ENCODE measurements around the gene IRAK4. TPM values are rescaled to one million over a fixed set of nuclear protein-coding genes. Genes with fewer than 3 reads are reported as not detected.
A peak's percentile ranks its signal among the peaks of the same experiment; 100 is the strongest.

IRAK4 gene
- total RNA-seq, 2 experiments from 2014 or later = 17.3 to 28.9 TPM

DNA sequence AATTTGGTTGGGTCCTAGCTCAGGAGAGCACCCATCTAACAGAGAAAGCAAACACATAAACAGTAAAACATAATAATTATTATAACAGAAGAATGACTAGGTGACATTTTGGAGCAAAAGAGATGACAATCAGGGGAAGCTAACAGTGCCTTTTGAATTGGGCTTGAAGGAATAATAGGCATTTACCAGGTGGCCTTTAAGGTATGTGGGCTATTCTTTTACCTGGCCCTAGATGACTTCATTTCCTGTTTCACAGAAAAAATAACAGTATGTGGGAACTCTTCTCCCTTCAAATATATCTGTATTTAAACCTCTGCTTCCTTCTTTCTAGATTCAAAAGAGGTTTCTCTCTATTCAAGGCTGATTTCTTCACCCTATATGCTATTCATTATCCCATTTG lies 3.8 kb downstream of the IRAK4 start:
- POLR2A ChIA-PET = interaction anchor here (0.7 to 1.3 kb wide), 9 partner anchors 9 to 88 kb away, joined by 3 to 6 read pairs (median 3); no protein-coding TSS in a partner anchor

DNA sequence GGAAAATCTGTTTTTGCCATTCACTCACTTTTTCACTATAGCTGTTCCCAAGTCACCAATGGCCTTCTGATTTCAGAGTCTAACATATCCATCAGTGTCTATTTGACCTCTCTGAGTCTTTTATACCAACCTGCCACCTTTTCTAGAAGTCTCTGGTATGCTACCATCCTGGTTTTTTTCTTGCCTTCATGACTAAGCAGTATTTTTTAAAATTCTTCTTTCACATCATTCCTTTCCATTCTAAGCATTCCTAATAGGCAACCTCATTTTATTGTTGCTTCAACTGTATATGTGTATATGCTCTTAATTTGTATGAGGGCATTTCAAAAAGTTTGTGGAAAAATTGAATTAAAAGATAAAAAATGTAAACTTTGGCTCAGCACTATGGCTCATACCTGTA lies 5.0 kb downstream of the IRAK4 start:
- intact Hi-C loops (cut with micrococcal nuclease; ENCODE audit: unreplicated experiment) = no loop called here

More for the DNA sequence above, 3.8 kb downstream of the IRAK4 start:
- no peaks in the 10 kb centered on the region for H3K9me2 ChIP-seq (ENCODE audit: insufficient read depth, low read length)
- peaks cover 12% of the 10 kb centered on the region for H3K36me3 ChIP-seq (ENCODE audit: insufficient read depth, low read length)
- CTCF ChIA-PET (ENCODE audit: unreplicated experiment) = no interaction called here
- no peak for DNase-seq (ENCODE audit: low spot score)
- H2AFZ ChIP-seq (ENCODE audit: low read length) = no peak overlapping the region
- peak overlapping the region; percentile 99 for H3K4me2 ChIP-seq (ENCODE audit: low read length)
- H4K20me1 ChIP-seq (ENCODE audit: insufficient read depth, low read length) = peaks cover 10% of the 10 kb centered on the region; the same call in 1 of the 2 replicates
- 0 out of 2 replicates have a peak, but pooled peaks cover 4% of the 10 kb centered on the region for H3K9me3 ChIP-seq (ENCODE audit: low read length)
- H3K4me1 ChIP-seq (ENCODE audit: insufficient read depth, low read length, poor library complexity, severe bottlenecking) = peaks cover 34% of the 10 kb centered on the region
- intact Hi-C loops (cut with micrococcal nuclease; ENCODE audit: unreplicated experiment) = no loop called here
- TF ChIP-seq, protein P1, sequence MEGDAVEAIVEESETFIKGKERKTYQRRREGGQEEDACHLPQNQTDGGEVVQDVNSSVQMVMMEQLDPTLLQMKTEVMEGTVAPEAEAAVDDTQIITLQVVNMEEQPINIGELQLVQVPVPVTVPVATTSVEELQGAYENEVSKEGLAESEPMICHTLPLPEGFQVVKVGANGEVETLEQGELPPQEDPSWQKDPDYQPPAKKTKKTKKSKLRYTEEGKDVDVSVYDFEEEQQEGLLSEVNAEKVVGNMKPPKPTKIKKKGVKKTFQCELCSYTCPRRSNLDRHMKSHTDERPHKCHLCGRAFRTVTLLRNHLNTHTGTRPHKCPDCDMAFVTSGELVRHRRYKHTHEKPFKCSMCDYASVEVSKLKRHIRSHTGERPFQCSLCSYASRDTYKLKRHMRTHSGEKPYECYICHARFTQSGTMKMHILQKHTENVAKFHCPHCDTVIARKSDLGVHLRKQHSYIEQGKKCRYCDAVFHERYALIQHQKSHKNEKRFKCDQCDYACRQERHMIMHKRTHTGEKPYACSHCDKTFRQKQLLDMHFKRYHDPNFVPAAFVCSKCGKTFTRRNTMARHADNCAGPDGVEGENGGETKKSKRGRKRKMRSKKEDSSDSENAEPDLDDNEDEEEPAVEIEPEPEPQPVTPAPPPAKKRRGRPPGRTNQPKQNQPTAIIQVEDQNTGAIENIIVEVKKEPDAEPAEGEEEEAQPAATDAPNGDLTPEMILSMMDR (conservative IDR thresholded peaks at IDR 0.05; ENCODE audit: low read length) = no peak
- TF ChIP-seq EZH2phosphoT487 (IDR thresholded peaks at IDR 0.05; ENCODE audit: borderline replicate concordance, low read depth, low read length) = no peak
- no TSS peak for BruUV-seq (replicated peaks)
- H3K4me3 ChIP-seq (ENCODE audit: low read depth, low read length, poor library complexity, severe bottlenecking) = peak overlapping the region; percentile 76
- peaks cover 41% of the 10 kb centered on the region for H3K79me2 ChIP-seq (ENCODE audit: insufficient read depth, low read depth, low read length)
- no peak overlapping the region for H3K27ac ChIP-seq (ENCODE audit: low read depth, low read length, poor library complexity, severe bottlenecking)

DNA sequence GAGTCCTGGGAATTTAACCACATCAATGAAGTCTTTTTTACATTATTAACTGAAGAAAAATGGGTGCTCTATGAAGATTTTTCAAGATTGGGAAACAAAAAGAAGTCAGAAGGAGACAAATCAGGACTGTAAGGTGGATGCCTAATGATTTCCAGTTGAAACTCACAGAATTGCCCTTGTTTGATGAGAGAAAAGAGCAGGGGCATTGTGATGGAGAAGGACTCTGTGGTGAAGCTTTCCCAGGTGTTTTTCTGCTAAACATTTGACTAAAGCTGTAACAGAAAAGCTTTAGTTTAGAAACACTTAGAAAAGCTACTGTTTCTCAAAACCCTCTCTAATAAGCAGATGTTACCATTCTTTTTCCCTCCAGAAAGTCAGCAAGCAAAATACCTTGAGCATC lies 5.8 kb downstream of the IRAK4 start:
- CTCF ChIA-PET (ENCODE audit: unreplicated experiment) = no interaction called here

More for the DNA sequence above, 5.0 kb downstream of the IRAK4 start:
- POLR2A ChIA-PET = interaction anchor here (0.6 to 1.3 kb wide), 3 partner anchors 8 to 75 kb away, joined by 3 to 6 read pairs (median 4); no protein-coding TSS in a partner anchor
- CTCF ChIA-PET (ENCODE audit: unreplicated experiment) = no interaction called here
- Histone ChIP-seq H3K36me3 (ENCODE audit: insufficient read depth, low read length) (peaks cover 23% of the 10 kb centered on the region), H3K27ac (ENCODE audit: low read depth, low read length, poor library complexity, severe bottlenecking) (no peak overlapping the region), H3K4me1 (ENCODE audit: insufficient read depth, low read length, poor library complexity, severe bottlenecking) (peaks cover 31% of the 10 kb centered on the region), H3K4me3 (ENCODE audit: low read depth, low read length, poor library complexity, severe bottlenecking) (no peak overlapping the region), H3K4me2 (ENCODE audit: low read length) (no peak overlapping the region), H3K9me3 (ENCODE audit: low read length) (0 out of 2 replicates have a peak, but pooled peaks cover 4% of the 10 kb centered on the region), H3K9me2 (ENCODE audit: insufficient read depth, low read length) (no peaks in the 10 kb centered on the region), H4K20me1 (ENCODE audit: insufficient read depth, low read length) (peaks cover 10% of the 10 kb centered on the region; the same call in 1 of the 2 replicates), H3K79me2 (ENCODE audit: insufficient read depth, low read depth, low read length) (peaks cover 32% of the 10 kb centered on the region), H2AFZ (ENCODE audit: low read length) (no peak overlapping the region)
- TF ChIP-seq, protein P1 (conservative IDR thresholded peaks at IDR 0.05; ENCODE audit: low read length) = no peak
- no peak for TF ChIP-seq EZH2phosphoT487 (IDR thresholded peaks at IDR 0.05; ENCODE audit: borderline replicate concordance, low read depth, low read length)
- DNase-seq (ENCODE audit: low spot score) = no peak
- no TSS peak for BruUV-seq (replicated peaks)

More for the DNA sequence above, 5.8 kb downstream of the IRAK4 start:
- H3K4me1 ChIP-seq (ENCODE audit: insufficient read depth, low read length, poor library complexity, severe bottlenecking) = peaks cover 31% of the 10 kb centered on the region
- no peaks in the 10 kb centered on the region for H3K9me2 ChIP-seq (ENCODE audit: insufficient read depth, low read length)
- intact Hi-C loops (cut with micrococcal nuclease; ENCODE audit: unreplicated experiment) = no loop called here
- H3K79me2 ChIP-seq (ENCODE audit: insufficient read depth, low read depth, low read length) = peaks cover 30% of the 10 kb centered on the region
- BruUV-seq (replicated peaks) = no TSS peak
- H2AFZ ChIP-seq (ENCODE audit: low read length) = no peak overlapping the region
- peaks cover 10% of the 10 kb centered on the region; the same call in 1 of the 2 replicates for H4K20me1 ChIP-seq (ENCODE audit: insufficient read depth, low read length)
- H3K9me3 ChIP-seq (ENCODE audit: low read length) = 0 out of 2 replicates have a peak, but pooled peaks cover 4% of the 10 kb centered on the region
- H3K4me3 ChIP-seq (ENCODE audit: low read depth, low read length, poor library complexity, severe bottlenecking) = no peak overlapping the region
- DNase-seq (ENCODE audit: low spot score) = no peak
- peaks cover 30% of the 10 kb centered on the region for H3K36me3 ChIP-seq (ENCODE audit: insufficient read depth, low read length)
- POLR2A ChIA-PET = interaction anchor here (1.1 to 1.9 kb wide), 2 partner anchors 14 to 18 kb away, joined by 4 to 5 read pairs; no protein-coding TSS in a partner anchor
- no peak overlapping the region for H3K27ac ChIP-seq (ENCODE audit: low read depth, low read length, poor library complexity, severe bottlenecking)
- TF ChIP-seq, protein P1 (conservative IDR thresholded peaks at IDR 0.05; ENCODE audit: low read length) = no peak
- TF ChIP-seq EZH2phosphoT487 (IDR thresholded peaks at IDR 0.05; ENCODE audit: borderline replicate concordance, low read depth, low read length) = no peak
- no peak overlapping the region for H3K4me2 ChIP-seq (ENCODE audit: low read length)

Measured in OCI-LY7 (cell line).